Panc1 (cell line): ENCODE data around the gene CCR2. TPM values are rescaled to one million over a fixed set of nuclear protein-coding genes. Genes with fewer than 3 reads are reported as not detected.

ENCODE experiments used
- ATAC-seq: fragments of 200-7000 bp; cut with Tn5 transposase; 2 replicates; pipeline ENCODE4 v1.9.1; 2020; ENCODE audit warnings: mild to moderate bottlenecking, moderate library complexity
- BruUV-seq: library from RNA; stranded (reverse); fragments of 400-500 nt; replicated peaks from 2 replicates; lab custom pipeline; 2021; lab: Mats Ljungman, UMichigan
- CTCF ChIA-PET: fragments of 300-600 bp; sonication (Branson Sonifier 250); formaldehyde crosslinking; loops from one replicate; lab custom pipeline; 2022; ENCODE audit warnings: antibody characterized with exemption; lab: Charles Lee
- POLR2A ChIA-PET: fragments of 300-600 bp; sonication (Branson Sonifier 250); formaldehyde crosslinking; loops from one replicate; lab custom pipeline; 2022; ENCODE audit warnings: antibody characterized with exemption; lab: Charles Lee
- DNase-seq: peaks from one replicate; pipeline ENCODE4 v3.0.0-alpha.2; 2010; ENCODE audit warnings: low read depth, low spot score
- H3K27ac ChIP-seq: 2 replicates; pipeline ENCODE4 v1.5.1; 2011; ENCODE audit warnings: mild to moderate bottlenecking, low read length, inconsistent platforms
- H3K27me3 ChIP-seq: fragments of 200-500 bp; sonication (Bioruptor generic); 2 replicates; pipeline ENCODE4 v1.6.0; 2014; ENCODE audit warnings: low read length, inconsistent platforms; ENCODE audit not compliant: control insufficient read depth, insufficient read depth
- H3K36me3 ChIP-seq: fragments of 200-500 bp; sonication (Bioruptor generic); 2 replicates; pipeline ENCODE4 v1.5.1; 2014; ENCODE audit warnings: inconsistent platforms, mild to moderate bottlenecking, low read length, moderate library complexity; ENCODE audit not compliant: control insufficient read depth, insufficient read depth
- H3K4me1 ChIP-seq: 2 replicates; pipeline ENCODE4 v1.5.1; 2011; ENCODE audit warnings: inconsistent platforms, mild to moderate bottlenecking, low read length, moderate library complexity; ENCODE audit not compliant: control insufficient read depth, insufficient read depth
- H3K4me3 ChIP-seq, 2 experiments: 2 replicates each; pipeline ENCODE4 v1.5.1; 2011 to 2012; ENCODE audit warnings: low read depth in 2 of 2, low read length in 2 of 2, mild to moderate bottlenecking in 2 of 2, inconsistent platforms in 1 of 2, moderate library complexity in 1 of 2
- H3K9me3 ChIP-seq: fragments of 200-500 bp; sonication (Bioruptor generic); 2 replicates; pipeline ENCODE4 v1.5.1; 2014; ENCODE audit warnings: low read depth, mild to moderate bottlenecking, inconsistent platforms, low read length, moderate library complexity; ENCODE audit not compliant: control insufficient read depth, insufficient read depth
- CTCF ChIP-seq: fragments of 450-650 bp; IDR thresholded peaks from 2 replicates; pipeline ENCODE4 v1.5.1; 2017; ENCODE audit warnings: mild to moderate bottlenecking
- POLR2AphosphoS5 ChIP-seq: IDR thresholded peaks from 2 replicates; pipeline ENCODE4 v1.6.1; 2012; ENCODE audit warnings: mild to moderate bottlenecking, low read depth, low read length, moderate library complexity
- REST ChIP-seq, 2 experiments: IDR thresholded peaks; 2 replicates each; pipeline ENCODE4 v1.6.1; 2011 to 2012; ENCODE audit warnings: low read depth in 2 of 2, control low read depth in 1 of 2, low read length in 1 of 2, mild to moderate bottlenecking in 1 of 2, moderate library complexity in 1 of 2; ENCODE audit not compliant: insufficient read depth in 1 of 2
- SIN3A ChIP-seq: IDR thresholded peaks from 2 replicates; pipeline ENCODE4 v1.6.1; 2012; ENCODE audit warnings: low read depth, mild to moderate bottlenecking, low read length, moderate library complexity, borderline replicate concordance; ENCODE audit not compliant: insufficient read depth
- TCF7L2 ChIP-seq: IDR thresholded peaks from 2 replicates; pipeline ENCODE4 v1.6.1; 2011; ENCODE audit warnings: mild to moderate bottlenecking, low read depth, low read length, inconsistent platforms
- in situ Hi-C: cut with HindIII; loops from 2 replicates; pipeline ENCODE4 v1.10.0; 2016; ENCODE audit warnings: low sequenced_read_pairs, low pct_unique_long_range_greater_than_20kb
- intact Hi-C: fragments of 100-400 bp; cut with micrococcal nuclease; formaldehyde crosslinking; loops from one replicate; pipeline ENCODE4 v1.10.0; 2022; ENCODE audit not compliant: unreplicated experiment
- total RNA-seq: library from RNA; stranded (reverse); gene quantifications from one replicate; pipeline ENCODE4 v1.2.1, GENCODE V29; 2021; ENCODE audit not compliant: unreplicated experiment

Gene CCR2
- total RNA-seq, 1 experiment from 2014 or later = not detected

- H3K4me1 ChIP-seq = no peaks in the 10 kb centered on the region
- ATAC-seq (no peak), DNase-seq (no peak)
- ChIA-PET CTCF (no interaction called here), POLR2A (no interaction called here)
- in situ Hi-C loops (no loop called here), intact Hi-C loops (no loop called here)
- no TSS peak for BruUV-seq
- no peaks in the 10 kb centered on the region for H3K9me3 ChIP-seq
- no peak overlapping the region for H3K4me3 ChIP-seq
- H3K27ac ChIP-seq = no peak overlapping the region
- H3K36me3 ChIP-seq = no peaks in the 10 kb centered on the region
- no peak for TF ChIP-seq CTCF
- TF ChIP-seq SIN3A = no peak
- TF ChIP-seq TCF7L2 = no peak
- TF ChIP-seq REST (IDR thresholded peaks at IDR 0.05; ENCODE audit: insufficient read depth in 1 of 2, low read depth in 2 of 2, low read length in 1 of 2) = no peak
- TF ChIP-seq POLR2AphosphoS5 = no peak
- no peaks in the 10 kb centered on the region; the same call in 1 of the 2 replicates for H3K27me3 ChIP-seq
Observed at GRCh38 chr3:46380471-46381221, 26.7 kb downstream of the CCR2 start.

- Histone ChIP-seq H3K27me3 (no peaks in the 10 kb centered on the region; the same call in 1 of the 2 replicates), H3K27ac (no peak overlapping the region), H3K4me3 (no peak overlapping the region), H3K9me3 (no peaks in the 10 kb centered on the region), H3K36me3 (no peaks in the 10 kb centered on the region), H3K4me1 (no peaks in the 10 kb centered on the region)
- TF ChIP-seq TCF7L2 = no peak
- ATAC-seq = no peak
- ChIA-PET CTCF (no interaction called here), POLR2A (interaction anchor here (0.5 kb wide), 1 partner anchor 60 kb away, joined by 5 read pairs; no protein-coding TSS in a partner anchor)
- no peak for DNase-seq
- BruUV-seq = no TSS peak
- intact Hi-C loops = no loop called here
- in situ Hi-C loops = no loop called here
Observed at GRCh38 chr3:46381625-46382024, 27.7 kb downstream of the CCR2 start.
